Loucy (cell line): ENCODE data around the gene UGT1A6.

Source experiments
- H2AFZ ChIP-seq: fragments of 200-600 bp; sonication (generic); 2 replicates; pipeline ENCODE4 v1.6.0; 2016; ENCODE audit warnings: antibody characterized with exemption, mild to moderate bottlenecking, low read length, moderate library complexity
- H3F3A ChIP-seq: fragments of 200-600 bp; 2 replicates; pipeline ENCODE4 v1.6.0; 2016; ENCODE audit warnings: antibody characterized with exemption, low read depth, mild to moderate bottlenecking
- H3K27me3 ChIP-seq: fragments of 200-600 bp; sonication (generic); 2 replicates; pipeline ENCODE4 v1.6.1; 2014; ENCODE audit warnings: low read length, mild to moderate bottlenecking; ENCODE audit not compliant: insufficient read depth, poor library complexity, severe bottlenecking
- H3K36me3 ChIP-seq: fragments of 200-600 bp; sonication (generic); 2 replicates; pipeline ENCODE4 v1.6.1; 2016; ENCODE audit warnings: low read length; ENCODE audit not compliant: insufficient read depth
- H3K4me1 ChIP-seq: fragments of 200-600 bp; sonication (generic); 2 replicates; pipeline ENCODE4 v1.5.1; 2014; ENCODE audit warnings: low read length, mild to moderate bottlenecking; ENCODE audit not compliant: insufficient read depth, poor library complexity, severe bottlenecking
- H3K4me2 ChIP-seq: fragments of 200-600 bp; sonication (generic); 2 replicates; pipeline ENCODE4 v1.6.0; 2014; ENCODE audit warnings: antibody characterized with exemption, low read length, low read depth, mild to moderate bottlenecking; ENCODE audit not compliant: poor library complexity, severe bottlenecking
- H3K4me3 ChIP-seq: fragments of 200-600 bp; sonication (generic); 2 replicates; pipeline ENCODE4 v1.5.1; 2014; ENCODE audit warnings: low read length, mild to moderate bottlenecking, mixed read lengths; ENCODE audit not compliant: poor library complexity, severe bottlenecking
- H3K79me2 ChIP-seq: fragments of 200-600 bp; sonication (generic); 2 replicates; pipeline ENCODE4 v1.6.1; 2014; ENCODE audit warnings: low read length; ENCODE audit not compliant: insufficient read depth
- H3K9ac ChIP-seq: fragments of 200-600 bp; sonication (generic); 2 replicates; pipeline ENCODE4 v1.6.0; 2014; ENCODE audit warnings: mild to moderate bottlenecking, low read depth, low read length, moderate library complexity; ENCODE audit not compliant: poor library complexity, severe bottlenecking
- H3K9me2 ChIP-seq: fragments of 200-600 bp; sonication (generic); replicated peaks from 2 replicates; pipeline ENCODE4 v1.6.1; 2016; ENCODE audit warnings: low read depth, low read length, mixed read lengths
- H3K9me3 ChIP-seq: fragments of 200-600 bp; sonication (generic); 2 replicates; pipeline ENCODE4 v1.6.1; 2014; ENCODE audit warnings: mild to moderate bottlenecking, antibody characterized with exemption, low read length, low read depth; ENCODE audit not compliant: insufficient read depth
- H4K20me1 ChIP-seq: fragments of 200-600 bp; sonication (generic); 2 replicates; pipeline ENCODE4 v1.6.0; 2014; ENCODE audit warnings: antibody characterized with exemption, low read length, mild to moderate bottlenecking; ENCODE audit not compliant: insufficient read depth, poor library complexity, severe bottlenecking
- CTCF ChIP-seq: fragments of 200-600 bp; sonication (generic); conservative IDR thresholded peaks from 2 replicates; pipeline ENCODE4 v1.5.1; 2014; ENCODE audit warnings: mild to moderate bottlenecking, antibody characterized with exemption, low read length
- EZH2phosphoT487 ChIP-seq: fragments of 200-600 bp; IDR thresholded peaks from 2 replicates; pipeline ENCODE4 v1.6.1; 2018; ENCODE audit warnings: antibody characterized with exemption, mild to moderate bottlenecking, moderate library complexity, borderline replicate concordance

Gene UGT1A6

GRCh38 chr2:233768076-233768475 is 75.4 kb downstream of the UGT1A6 start:
- H3K4me1 ChIP-seq: no peaks in the 10 kb centered on the region
- no peaks in the 10 kb centered on the region for H3K9me3 ChIP-seq
- no peaks in the 10 kb centered on the region for H4K20me1 ChIP-seq
- H3K9ac ChIP-seq: no peak overlapping the region
- no peak overlapping the region for H3K4me3 ChIP-seq
- no peaks in the 10 kb centered on the region for H3K79me2 ChIP-seq
- H2AFZ ChIP-seq: no peak overlapping the region
- no peak for TF ChIP-seq EZH2phosphoT487
- no peak for TF ChIP-seq CTCF
- no peaks in the 10 kb centered on the region for H3F3A ChIP-seq
- H3K4me2 ChIP-seq: no peak overlapping the region
- H3K27me3 ChIP-seq: no peaks in the 10 kb centered on the region
- no peaks in the 10 kb centered on the region for H3K36me3 ChIP-seq
- no peaks in the 10 kb centered on the region for H3K9me2 ChIP-seq

DNA sequence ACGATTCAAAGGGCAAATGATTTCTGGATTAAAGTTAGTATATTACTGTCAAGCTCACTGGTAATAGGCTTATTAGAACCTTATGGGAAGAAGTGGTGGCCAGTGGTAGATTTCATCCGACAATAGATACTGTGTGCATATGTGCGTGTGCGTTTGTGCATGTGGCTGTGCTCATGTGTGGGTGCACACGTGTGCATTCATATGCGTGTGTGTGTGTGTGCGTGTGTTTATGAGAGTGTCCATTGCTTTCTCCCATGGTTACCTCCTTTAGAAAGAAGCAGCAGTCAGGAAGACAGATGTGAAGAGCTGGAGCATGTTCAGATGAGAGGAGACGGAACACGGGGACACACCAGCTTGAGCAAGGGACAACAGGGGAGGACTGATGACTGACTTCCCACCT is 76.6 kb downstream of the UGT1A6 start:
- Histone ChIP-seq H4K20me1 (no peaks in the 10 kb centered on the region), H2AFZ (no peak overlapping the region), H3K36me3 (no peaks in the 10 kb centered on the region), H3K79me2 (no peaks in the 10 kb centered on the region), H3K4me2 (no peak overlapping the region), H3F3A (no peaks in the 10 kb centered on the region), H3K9ac (no peak overlapping the region), H3K4me1 (no peaks in the 10 kb centered on the region), H3K9me2 (no peaks in the 10 kb centered on the region), H3K4me3 (no peak overlapping the region), H3K9me3 (no peaks in the 10 kb centered on the region), H3K27me3 (no peaks in the 10 kb centered on the region)
- TF ChIP-seq CTCF: no peak
- TF ChIP-seq EZH2phosphoT487: no peak

- no peak overlapping the region for H3K4me3 ChIP-seq
- H3K4me2 ChIP-seq: no peak overlapping the region
- no peak overlapping the region for H2AFZ ChIP-seq
- H3K79me2 ChIP-seq: no peaks in the 10 kb centered on the region
- no peaks in the 10 kb centered on the region for H3K9me2 ChIP-seq
- H3F3A ChIP-seq: no peaks in the 10 kb centered on the region
- H3K9ac ChIP-seq: no peak overlapping the region
- H3K9me3 ChIP-seq: no peaks in the 10 kb centered on the region
- H4K20me1 ChIP-seq: no peaks in the 10 kb centered on the region
- H3K4me1 ChIP-seq: no peaks in the 10 kb centered on the region
- no peaks in the 10 kb centered on the region for H3K27me3 ChIP-seq
- TF ChIP-seq CTCF: no peak
- no peak for TF ChIP-seq EZH2phosphoT487
- no peaks in the 10 kb centered on the region for H3K36me3 ChIP-seq
Measured at GRCh38 chr2:233772153-233772552, 79.5 kb downstream of the UGT1A6 start.
